ENCODE measurements around the gene RPS3. TPM values are rescaled to one million over a fixed set of nuclear protein-coding genes. Genes with fewer than 3 reads are reported as not detected.

Gene RPS3
- total and polyA plus RNA-seq, 2 of the 13 experiments (the other 11 are each of a cell fraction or from before 2014, with no cell fraction given) = 2,143 to 3,616 TPM

GRCh38 chr11:75398906-75399305, 412 bp upstream of the RPS3 start:
- Histone ChIP-seq H3K4me1 (ENCODE audit: insufficient read depth, low read length) (peaks cover 39% of the 10 kb centered on the region), H4K20me1 (ENCODE audit: insufficient read depth, low read length) (peaks cover 45% of the 10 kb centered on the region), H3K9me3 (ENCODE audit: low read length) (no peaks in the 10 kb centered on the region), H3K27me3 (ENCODE audit: control insufficient read depth in 1 of 2, insufficient read depth in 2 of 2, low read length in 2 of 2) (peaks cover 0 to 8% of the 10 kb centered on the region in 2 experiments; a peak in 1 of 5 replicates), H3K9ac (ENCODE audit: insufficient read depth, low read depth, low read length) (no peak overlapping the region), H3K36me3 (replicated peaks in 1 of 2; ENCODE audit: control insufficient read depth in 1 of 2, insufficient read depth in 2 of 2, low read length in 2 of 2) (peaks cover 10 to 31% of the 10 kb centered on the region in 2 experiments), H3K4me3 (replicated peaks in 1 of 3; ENCODE audit: insufficient read depth in 1 of 3, low read depth in 2 of 3, low read length in 3 of 3) (peak overlapping the region in 1 of 3 experiments; percentile 96; a peak in 2 of 6 replicates), H3K79me2 (ENCODE audit: insufficient read depth, low read length) (peaks cover 46% of the 10 kb centered on the region), H2AFZ (ENCODE audit: low read length) (peak overlapping the region; percentile 88), H3K27ac (ENCODE audit: extremely low read length, insufficient read depth, low read length) (no peak overlapping the region), H3K4me2 (ENCODE audit: low read depth, low read length) (peak overlapping the region; percentile 67)
- intact Hi-C loops (cut with micrococcal nuclease; ENCODE audit: unreplicated experiment) = no loop called here
- 43% methylated on average over 8 of the region's 8 CpGs for WGBS (ENCODE audit: low lambda C conversion rate)
- FAIRE-seq = no peak
- CTCF ChIA-PET (ENCODE audit: low intra/inter-chr PET ratio, low total read pairs) = no interaction called here
- ATAC-seq = no peak; the same call in 2 of the 3 replicates
- no peak for DNase-seq (ENCODE audit: low spot score)
- POLR2A ChIA-PET = no interaction called here
- in situ Hi-C loops (cut with HindIII; ENCODE audit: extremely low pct_ligation_motif_present, low pct_unique_long_range_greater_than_20kb) = no loop called here
- no TSS peak for BruUV-seq (replicated peaks)
- TF ChIP-seq ZNF740 (CRISPR knock-in tag; IDR thresholded peaks at IDR 0.05) (no peak), TRAFD1 (CRISPR knock-in tag; IDR thresholded peaks at IDR 0.05; ENCODE audit: borderline replicate concordance) (no peak), GPBP1L1 (CRISPR knock-in tag; IDR thresholded peaks at IDR 0.05) (no peak), ZNF10 (CRISPR knock-in tag; IDR thresholded peaks at IDR 0.05; ENCODE audit: borderline replicate concordance, low read depth) (no peak), ZNF75D (CRISPR knock-in tag; IDR thresholded peaks at IDR 0.05; ENCODE audit: borderline replicate concordance) (0 out of 2 replicates have a peak, but pooled peaks have one; percentile 21), ZNF580 (CRISPR knock-in tag; IDR thresholded peaks at IDR 0.05; ENCODE audit: borderline replicate concordance, low read depth) (no peak), CERS6 (CRISPR knock-in tag; IDR thresholded peaks at IDR 0.05) (no peak), CCDC6 (CRISPR knock-in tag; IDR thresholded peaks at IDR 0.05) (no peak), ZHX1 (CRISPR knock-in tag; IDR thresholded peaks at IDR 0.05; ENCODE audit: low read depth) (no peak), ZNF816 (CRISPR knock-in tag; IDR thresholded peaks at IDR 0.05; ENCODE audit: borderline replicate concordance) (0 out of 2 replicates have a peak, but pooled peaks have one; percentile 3), NAIF1 (CRISPR knock-in tag; IDR thresholded peaks at IDR 0.05; ENCODE audit: borderline replicate concordance) (peak; percentile 10; the same call in 1 of the 2 replicates), ZBTB20 (CRISPR knock-in tag; IDR thresholded peaks at IDR 0.05; ENCODE audit: borderline replicate concordance, low read depth) (no peak), NKX3-1 (CRISPR knock-in tag; IDR thresholded peaks at IDR 0.05) (no peak), PCBP1 (IDR thresholded peaks at IDR 0.05; ENCODE audit: borderline replicate concordance, low read depth, low read length) (no peak), ZNF446 (CRISPR knock-in tag; IDR thresholded peaks at IDR 0.05) (no peak), MED8 (CRISPR knock-in tag; IDR thresholded peaks at IDR 0.05; ENCODE audit: insufficient replicate concordance) (no peak), HOXD1 (CRISPR knock-in tag; IDR thresholded peaks at IDR 0.05) (no peak), ZNF792 (CRISPR knock-in tag; IDR thresholded peaks at IDR 0.05) (no peak)

Data from HepG2 (cell line).